Superior temporal gyrus (tissue), 1 donor: ENCODE data around the gene IL17RB.
A peak's percentile ranks its signal among the peaks of the same experiment; 100 is the strongest.

Experiments
- DNase-seq: peaks from one replicate; pipeline ENCODE4 v3.0.0-alpha.2; 2016; ENCODE audit errors: extremely low spot score

The IL17RB gene

DNA sequence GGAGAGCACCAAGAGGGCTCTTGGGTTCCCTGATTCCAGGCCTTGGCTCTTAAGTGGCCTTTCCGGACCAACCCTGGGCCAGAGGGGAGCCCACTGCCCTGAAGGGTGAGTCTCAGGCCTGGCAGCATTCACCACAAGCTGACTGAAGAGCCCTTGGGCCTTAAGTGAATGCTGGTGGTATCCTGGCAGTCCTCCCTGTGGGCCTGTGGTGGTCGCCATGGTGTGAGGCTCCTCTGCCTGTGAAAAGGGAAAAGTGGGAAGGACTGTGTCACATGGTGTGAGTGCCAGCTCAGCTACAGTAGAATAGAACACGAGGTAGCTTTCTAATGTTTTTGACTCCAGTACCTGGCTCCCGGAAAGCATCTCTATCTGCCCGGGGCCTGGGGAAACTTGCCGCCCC lies 15.4 kb upstream of the IL17RB start:
- no peak for DNase-seq

DNA sequence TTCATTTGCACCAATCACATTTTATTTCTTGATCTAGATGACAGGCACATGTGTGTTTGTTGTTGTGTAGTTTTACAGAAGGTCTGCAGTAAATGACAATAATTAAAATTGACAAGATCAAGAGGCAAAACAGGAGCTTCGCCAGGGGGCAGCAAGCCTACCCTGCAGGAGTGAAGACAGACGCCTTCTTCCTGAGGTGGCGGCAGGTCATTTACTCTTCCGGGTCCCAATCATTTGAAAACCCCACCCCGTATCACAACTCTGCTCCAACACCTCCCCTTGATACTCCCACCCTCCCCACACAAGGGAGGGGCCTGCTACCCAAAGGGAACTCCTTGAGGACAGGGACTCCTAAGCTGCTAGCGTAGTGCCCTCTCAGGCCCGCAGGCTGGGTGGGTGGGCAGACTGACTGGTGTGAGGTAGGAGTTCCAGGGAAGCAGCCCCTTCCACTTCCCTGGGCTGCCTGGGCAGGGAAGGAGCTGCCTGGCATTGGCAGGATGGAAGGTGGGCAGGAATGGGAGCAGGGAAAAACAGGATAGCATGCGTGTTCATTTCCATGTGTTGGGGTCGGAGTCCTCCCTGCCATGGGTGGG lies 13.2 kb upstream of the IL17RB start:
- no peak for DNase-seq

DNA sequence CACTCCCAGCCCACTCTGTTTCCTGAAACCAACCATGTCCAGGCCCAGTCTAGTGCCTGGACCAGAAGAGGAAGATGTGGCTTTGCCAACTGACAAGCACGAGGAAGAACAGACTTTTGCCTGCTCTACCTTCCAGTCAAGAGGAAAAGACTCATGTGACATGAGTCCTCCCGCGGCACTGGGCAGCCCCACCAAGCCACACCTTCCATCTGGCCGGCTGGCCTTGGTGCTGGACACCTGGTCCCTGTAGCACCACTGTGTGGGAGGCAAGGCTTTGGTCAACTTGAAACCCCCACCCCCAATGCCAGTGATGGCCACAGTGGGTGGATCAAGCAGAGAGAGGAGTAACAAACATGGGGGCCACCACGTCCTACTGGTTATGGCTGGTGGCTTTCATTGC lies 12.7 kb upstream of the IL17RB start:
- DNase-seq = no peak

DNA sequence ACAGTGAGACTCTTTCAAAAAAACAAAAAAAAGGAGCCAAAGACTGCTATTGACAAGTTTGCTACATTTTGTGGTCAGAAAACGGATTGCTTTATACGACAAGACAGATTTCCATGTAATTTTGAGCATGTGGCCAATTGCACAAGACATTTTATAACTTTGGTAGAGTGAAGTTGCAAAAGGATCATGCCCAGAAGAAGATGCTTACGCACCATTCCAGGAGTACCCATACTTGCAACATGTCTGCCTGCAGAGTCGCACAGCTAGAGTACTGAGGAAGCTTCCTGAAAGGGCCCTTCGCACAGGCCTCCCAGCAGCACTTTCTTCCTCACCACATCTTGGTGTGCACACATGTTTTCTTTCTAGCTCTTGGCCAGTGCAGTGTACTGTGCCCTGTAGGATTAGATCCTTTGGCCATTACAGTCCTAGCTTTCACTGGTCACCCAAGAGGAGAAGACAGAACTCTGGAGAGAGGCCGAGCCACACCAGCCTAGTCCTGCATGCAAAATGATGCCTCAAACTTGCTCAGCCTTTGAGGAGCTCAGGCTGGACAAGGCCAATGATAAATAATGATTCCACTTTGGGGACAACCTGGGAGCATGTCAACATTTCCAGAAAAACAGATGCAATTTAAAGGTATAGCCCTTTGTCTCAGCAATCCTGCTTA lies 11.8 kb upstream of the IL17RB start:
- DNase-seq = no peak

DNA sequence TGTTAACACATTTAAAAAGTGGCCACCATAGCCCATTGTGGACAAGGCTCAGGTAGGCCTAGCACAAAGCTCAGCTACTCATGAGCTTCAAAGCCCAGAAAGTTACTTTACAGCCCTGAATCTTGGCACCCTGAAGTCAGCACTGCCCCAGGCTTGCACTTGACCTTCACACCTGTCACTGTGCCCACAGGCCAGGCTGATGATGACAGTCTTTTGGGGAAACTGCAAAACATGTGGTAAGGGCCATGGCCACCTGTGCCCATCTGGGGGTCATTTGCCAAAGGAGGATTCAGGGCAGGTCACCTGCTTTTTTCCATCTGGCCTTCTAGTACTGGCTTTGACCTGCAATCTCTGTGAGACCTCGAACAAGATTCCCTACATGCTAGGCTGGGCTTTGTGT lies 11.1 kb upstream of the IL17RB start:
- no peak for DNase-seq

DNA sequence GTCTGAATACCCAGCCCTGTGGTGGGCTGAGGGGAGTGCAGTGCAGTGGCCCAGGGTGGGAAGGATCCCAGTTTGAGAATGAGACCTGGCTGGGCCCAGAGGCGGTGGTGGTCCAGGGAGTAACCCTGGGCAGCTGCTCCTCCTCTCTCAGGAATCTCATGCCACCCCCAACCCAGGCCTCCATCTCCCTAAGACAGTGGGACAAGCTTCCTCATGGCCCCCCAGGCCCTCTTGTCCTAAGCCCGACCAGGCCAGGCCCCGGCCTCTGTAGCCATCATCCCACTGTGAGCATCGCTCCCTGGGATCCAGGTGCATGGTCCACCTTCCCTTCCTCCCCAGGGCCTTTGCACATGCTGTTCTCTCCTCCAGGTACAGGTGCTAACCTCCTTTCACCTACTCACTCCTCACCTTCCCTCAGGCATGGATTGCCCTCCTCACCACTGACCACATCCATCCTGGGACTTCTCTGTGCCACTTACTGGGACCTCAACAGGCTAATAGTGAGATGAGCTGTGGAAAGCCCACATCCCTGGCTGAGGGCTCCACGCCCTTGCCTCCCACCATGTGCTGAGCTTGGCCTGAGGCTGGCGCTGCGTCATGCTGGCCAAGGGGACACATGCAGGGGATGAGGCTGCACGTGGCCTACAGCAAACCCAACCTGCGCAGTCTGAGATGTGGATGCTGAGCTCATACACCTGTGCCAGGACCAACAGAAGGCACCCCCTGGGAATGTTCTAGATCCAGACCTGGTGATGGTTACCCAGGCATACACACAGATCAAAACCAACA lies 10.1 kb upstream of the IL17RB start:
- DNase-seq = no peak

DNA sequence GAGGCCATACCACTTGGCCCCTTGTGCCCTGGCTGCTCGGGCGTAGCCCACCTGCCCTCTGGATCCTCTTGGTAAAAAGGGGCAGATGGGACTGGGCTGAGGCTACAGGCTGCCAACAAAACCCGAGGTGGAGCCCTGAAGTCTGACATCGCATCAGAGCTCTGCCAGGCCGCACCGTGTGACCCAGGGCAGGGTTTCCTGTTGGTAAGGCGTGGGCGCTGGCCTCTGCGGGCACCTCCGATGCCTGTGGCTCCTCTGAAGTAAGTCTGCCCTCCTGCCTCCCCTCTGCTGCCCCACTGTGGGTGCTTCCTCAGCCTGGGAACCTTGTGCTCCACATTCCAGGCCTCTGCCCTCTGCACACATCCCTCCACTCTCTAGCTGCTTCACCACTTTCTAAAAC lies 9.0 kb upstream of the IL17RB start:
- DNase-seq = no peak

DNA sequence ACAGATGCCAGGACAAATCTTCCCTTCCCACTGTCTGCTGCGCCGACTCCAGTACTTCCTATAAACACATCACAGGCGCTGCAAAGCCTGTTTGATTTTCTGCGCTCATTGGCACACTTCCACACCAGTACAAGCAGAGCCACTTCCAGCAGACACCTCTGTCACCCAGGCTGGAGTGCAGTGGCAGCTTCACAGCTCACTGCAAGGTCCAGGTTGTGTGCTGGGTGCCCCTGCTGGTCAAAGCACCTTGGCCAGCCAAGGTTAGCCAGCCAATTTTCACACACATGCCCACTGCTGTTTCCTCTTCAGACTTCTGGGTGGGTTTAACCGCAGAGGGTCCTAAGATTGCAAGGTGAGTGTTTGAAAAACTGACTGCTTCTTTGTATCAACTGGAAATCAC lies 5.1 kb upstream of the IL17RB start:
- no peak for DNase-seq

DNA sequence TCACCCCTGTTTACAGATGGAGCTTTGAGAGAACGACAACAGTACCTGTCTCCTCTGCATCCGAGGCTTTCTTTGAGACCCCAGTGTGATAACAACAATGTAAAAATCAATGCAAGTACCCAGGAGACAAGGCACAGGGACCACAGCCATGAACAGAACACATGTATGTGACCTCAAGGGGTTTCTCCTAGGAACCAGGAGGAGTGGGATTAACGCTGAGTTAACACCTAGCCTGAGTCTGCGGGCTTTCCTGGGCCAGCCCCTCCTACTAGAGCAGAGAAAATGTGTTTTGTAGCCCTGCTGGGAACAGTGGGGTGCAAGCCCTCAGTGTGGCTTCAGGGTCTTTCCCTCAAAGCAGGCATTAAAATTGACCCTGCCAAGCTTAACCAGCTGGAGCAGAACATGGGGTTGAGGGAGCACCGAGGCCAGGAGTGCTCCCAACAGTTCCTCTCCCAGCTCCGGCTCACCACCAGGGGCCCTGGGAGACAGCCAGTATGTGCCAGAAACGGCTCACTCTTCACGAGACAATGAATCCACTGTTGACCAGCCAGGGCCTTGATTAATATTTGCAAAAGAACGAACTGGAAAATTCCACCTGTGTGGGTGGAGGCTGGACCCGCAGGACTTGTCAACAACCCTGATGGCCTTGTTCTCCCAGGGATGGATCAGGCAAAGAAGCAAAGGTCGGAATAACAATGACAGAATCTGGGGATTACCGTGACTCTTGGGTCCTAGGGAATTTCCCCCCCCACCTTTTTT lies 3.8 kb upstream of the IL17RB start:
- peak; percentile 93 for DNase-seq

DNA sequence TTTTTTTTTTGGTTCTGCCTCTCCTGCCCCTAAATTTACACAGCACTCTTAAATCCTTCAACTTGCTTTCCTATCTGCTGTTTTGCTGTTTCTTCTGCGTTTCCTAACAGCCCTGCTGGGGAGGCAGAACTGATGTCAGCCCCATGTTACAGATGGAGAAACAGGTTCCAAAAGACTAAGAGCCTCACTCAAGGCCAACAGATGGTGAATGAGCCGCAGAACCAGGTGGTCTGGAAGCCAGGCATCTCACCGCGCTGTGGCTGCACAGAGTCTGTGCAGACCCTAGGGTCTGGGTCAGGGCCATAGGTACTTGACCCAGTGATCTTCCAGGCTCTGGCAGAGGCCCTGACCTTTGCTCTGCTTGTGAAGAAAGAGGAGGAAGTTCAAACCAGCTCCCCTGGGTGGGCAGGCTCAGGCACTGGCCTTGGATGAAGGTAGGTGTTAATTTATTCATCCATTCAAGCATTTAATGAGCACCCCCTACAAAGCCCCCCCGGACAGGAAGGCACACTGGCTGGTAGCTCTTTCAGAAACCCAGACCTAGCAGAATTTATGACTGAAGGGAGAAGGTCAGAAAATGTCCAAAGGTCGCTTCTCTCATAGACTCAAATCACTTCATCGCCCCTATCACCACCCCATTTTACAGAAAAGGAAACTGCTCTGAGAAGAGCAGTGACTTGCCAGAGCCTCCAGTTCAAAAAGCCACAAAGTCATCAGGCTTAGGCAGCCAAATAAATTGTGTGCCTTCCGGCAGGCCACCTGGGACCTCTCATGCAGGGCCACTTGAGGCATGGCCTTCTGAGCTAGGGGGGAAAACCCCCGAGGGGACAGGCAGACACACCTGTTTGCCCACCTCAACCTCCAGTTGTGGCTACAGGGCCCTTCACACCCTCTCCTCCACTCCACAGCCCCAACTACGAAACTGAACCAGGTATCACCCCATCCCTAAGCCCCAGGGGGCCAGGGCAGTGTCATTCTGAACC lies 2.9 kb upstream of the IL17RB start:
- peak; percentile 26 for DNase-seq

DNA sequence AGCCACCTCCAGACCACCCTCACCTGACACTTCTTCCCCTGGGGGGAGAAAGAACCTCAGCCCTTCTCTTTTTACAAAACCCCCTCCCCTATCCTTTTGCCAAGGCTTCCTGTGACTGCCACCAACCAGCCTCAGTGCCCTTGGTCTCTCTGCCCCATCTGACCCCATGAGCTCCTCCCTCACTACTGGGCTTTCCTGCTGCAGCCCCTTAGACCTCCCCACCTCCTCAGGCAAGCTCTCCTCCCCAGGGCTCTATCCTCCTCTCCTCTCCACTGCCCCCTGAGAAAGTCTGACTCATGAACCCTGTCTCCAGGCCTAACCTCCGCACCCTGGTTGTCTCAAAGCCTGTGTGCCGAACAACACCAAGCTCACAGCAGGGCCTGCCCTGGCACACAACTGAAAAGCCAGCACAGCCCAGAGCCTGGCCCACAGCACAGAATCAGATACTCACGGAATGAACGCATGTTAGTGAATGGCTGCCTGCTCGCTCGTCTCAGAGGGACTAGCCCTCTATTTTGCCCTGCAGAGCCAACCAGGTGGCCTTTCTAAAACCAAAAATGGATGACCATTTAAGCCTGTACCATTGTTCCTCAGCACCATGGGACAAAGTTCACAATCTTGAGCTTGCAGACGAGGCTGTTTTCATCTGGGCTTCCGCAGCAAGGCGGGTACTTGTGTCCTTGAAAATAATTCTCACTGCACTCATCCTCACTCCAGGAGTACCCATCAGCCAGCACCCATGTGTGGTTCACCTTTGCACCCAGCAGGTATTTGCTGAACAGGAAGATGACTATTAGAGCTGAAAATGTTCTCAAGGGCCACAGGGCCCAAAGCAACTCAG lies 1.9 kb upstream of the IL17RB start:
- DNase-seq = peak; percentile 48

DNA sequence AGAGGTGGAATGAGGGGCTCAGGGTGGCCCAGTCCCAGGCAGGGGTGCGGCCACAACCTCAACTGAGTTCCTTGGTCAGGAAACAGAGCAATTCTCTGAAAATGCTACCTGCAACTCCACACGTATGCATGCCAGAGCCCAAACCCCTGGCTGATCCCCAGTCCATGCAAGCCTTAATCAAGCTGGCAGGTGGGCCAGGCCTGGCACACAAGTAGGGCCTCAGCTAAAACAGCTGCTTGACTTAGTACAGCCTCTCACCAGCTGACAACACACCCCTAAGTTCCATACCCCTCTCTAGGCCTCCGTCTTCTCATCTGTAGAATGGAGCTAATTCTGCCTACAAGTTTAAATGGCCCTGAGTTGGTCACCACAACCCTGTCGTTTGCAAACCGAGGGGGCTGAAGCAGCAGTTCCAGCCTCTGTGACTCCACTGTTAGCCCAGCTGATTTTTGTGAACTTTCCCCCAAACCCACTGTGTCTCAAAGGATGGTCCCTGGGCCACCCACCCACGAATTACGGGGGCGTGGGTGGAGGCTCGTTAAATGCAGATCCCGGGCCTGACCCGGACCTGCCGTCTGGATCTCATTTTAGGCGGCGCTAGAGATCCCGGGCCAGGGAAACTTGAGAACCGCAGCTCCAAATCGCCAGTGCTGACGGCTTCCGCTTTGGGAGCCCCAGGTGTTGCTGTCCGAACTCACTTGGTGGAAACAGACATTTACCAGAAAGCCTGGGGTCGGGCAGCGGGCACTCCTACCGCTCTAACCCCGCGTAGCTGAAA lies 1.1 kb upstream of the IL17RB start:
- peak; percentile 39 for DNase-seq

DNA sequence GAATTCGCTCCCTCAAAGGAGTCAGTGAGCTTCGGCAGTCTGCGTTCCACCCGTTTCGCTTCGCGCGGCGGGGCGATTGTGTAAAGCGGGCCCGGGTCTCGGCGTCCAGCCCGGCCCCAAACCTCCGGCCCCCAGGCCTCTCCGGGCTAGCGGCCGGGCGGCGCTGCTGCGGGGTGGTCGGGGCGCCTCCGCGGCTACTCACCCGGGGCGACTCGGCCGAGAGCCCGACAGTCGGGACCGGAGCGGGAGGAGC lies 561 bp upstream of the IL17RB start:
- no peak for DNase-seq

DNA sequence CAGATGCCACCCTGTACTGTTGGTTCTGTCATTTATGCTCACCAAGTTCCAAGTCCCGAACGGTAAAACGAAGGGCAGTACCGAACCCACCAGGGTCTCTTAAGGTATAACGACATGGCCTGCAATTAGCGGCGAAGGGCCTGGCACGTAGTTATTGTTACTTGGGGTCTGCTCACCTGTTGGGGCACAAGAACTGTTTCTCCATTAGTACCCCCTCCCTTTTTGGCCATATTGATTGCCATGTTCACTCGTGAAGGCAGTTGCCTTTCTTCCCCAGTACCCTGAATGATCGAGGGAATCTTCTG lies 435 bp downstream of the IL17RB start:
- DNase-seq = no peak

DNA sequence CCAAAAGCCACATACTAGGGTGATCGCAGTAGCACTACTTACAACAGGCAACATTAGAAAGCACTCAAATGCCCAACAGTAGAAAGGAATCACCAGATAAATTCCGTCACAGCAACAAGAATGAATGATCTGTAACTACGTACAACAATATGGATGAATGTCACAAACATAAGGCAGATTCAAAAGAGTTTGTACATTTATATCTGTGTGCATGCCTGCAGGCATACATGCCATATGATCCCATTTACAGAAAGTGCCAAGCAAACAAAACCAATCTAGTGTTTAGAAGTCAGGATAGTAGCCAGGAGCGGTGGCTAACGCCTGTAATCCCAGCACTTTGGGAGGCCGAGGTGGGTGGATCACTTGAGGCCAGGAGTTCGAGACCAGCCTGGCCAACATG lies 3.5 kb downstream of the IL17RB start:
- DNase-seq = no peak

DNA sequence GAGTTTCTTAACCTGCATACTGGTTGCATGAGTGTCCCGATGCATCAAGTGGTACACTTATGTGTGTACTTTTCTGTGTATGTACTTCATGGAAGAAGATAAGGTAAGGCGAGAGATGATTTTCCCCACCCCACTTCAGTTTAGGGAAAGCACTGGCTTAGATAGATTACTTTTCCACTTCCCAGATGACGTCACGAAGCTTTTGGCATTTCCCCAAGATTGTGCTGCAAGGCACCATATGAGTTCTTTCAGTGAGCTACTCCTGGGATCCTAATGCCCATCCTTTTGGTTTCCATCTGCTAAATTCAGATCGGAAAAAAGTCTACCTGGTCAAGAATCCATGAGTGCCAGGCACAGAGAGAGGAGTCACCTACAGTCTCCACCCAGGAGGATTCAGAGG lies 4.5 kb downstream of the IL17RB start:
- no peak for DNase-seq

DNA sequence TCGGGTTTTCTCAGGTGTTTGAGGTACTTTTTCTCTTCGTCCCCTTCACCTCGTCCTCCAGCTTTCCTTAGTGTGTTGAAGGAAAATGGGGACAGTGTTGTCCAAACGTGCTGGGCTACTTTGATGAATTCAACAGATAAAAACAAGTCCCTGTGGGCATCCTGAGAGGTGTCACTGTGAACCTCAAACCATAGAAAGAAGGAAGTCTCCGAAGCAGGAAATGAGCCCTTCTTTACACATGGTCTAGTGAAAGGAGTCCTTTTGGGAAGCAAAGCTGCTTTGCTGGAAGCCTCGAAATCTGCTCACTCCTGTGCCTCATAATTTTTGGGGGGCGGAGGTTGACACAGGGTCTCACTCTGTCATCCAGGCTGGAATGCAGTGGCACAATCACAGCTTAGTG lies 10.6 kb downstream of the IL17RB start:
- DNase-seq = no peak

DNA sequence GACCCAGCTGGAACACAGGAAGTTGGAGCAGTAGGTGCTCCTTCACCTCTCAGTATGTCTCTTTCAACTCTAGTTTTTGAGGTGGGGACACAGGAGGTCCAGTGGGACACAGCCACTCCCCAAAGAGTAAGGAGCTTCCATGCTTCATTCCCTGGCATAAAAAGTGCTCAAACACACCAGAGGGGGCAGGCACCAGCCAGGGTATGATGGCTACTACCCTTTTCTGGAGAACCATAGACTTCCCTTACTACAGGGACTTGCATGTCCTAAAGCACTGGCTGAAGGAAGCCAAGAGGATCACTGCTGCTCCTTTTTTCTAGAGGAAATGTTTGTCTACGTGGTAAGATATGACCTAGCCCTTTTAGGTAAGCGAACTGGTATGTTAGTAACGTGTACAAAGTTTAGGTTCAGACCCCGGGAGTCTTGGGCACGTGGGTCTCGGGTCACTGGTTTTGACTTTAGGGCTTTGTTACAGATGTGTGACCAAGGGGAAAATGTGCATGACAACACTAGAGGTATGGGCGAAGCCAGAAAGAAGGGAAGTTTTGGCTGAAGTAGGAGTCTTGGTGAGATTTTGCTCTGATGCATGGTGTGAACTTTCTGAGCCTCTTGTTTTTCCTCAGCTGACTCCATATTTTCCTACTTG lies 11.9 kb downstream of the IL17RB start:
- no peak for DNase-seq

DNA sequence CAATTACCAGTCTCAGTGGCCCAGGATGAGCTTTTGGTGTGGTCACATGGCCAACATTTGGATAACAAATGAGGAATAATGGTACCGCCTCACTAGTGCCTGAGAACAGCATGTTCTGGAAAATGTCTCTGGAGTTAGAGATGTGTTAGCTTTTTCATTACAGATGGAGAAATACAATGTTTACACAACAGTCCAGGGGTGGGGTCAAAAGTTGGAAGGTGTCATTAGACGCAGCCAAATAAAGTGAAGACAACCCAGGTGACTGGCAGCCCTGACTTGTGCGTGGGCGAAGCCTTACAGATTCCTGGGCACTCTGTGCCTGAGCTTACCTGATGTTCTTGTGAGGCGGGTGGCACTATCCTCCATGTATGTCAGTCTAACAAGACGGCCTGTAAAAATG lies 12.8 kb downstream of the IL17RB start:
- DNase-seq = no peak

DNA sequence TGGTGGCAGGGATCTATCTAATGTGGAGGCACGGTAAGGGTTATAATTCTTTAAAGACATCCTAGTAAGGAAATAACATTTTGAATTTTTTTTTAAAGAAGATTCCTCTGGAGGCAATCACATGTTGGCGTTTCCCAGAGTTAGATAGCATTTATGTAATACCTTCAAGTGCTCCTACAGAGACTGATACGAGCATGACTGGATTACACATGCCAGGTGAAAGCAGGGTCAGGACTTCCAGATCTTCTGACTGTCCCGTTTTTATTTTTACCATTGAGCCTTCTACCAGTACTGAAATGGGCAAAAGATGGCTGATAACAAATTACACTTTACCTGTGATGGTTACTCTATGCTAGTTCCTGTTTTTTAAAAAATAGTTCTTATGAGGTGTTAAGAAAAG lies 13.8 kb downstream of the IL17RB start:
- no peak for DNase-seq
